GM12874 (cell line): ENCODE results near the gene VOPP1.

Source experiments
- TF ChIP-seq, protein P1 (sequence below): IDR thresholded peaks from 2 replicates; pipeline ENCODE4 v1.5.1; 2011; ENCODE audit warnings: low read depth, mild to moderate bottlenecking, control low read depth, low read length, moderate library complexity; ENCODE audit not compliant: insufficient read depth

The VOPP1 gene

DNA sequence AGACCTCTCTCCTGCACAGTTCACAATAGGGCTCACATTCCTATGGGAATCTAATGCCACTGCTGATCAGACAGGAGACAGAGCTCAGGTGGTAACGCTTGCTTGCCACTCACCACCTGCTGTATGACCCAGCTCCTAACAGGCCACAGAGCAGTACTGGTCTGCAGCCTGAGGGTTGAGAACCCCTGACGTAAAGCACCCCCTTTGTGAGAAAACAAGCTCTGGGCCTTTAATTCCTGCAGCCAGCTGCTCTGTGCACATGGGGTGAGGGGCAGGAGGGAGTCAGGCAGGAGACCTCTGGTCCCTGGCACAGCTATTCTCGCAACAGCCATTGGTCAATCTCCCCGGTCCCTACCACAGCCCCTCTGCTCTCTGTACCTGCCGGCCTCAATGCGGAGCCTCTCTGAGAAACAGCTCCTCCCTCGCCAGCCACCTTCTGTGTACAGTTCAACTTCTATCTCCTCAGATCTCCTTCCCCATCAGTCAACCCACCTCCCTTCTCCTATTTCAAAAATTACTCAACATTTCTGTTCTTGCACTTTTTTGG, 105.2 kb downstream of the VOPP1 start:
- TF ChIP-seq, protein P1, sequence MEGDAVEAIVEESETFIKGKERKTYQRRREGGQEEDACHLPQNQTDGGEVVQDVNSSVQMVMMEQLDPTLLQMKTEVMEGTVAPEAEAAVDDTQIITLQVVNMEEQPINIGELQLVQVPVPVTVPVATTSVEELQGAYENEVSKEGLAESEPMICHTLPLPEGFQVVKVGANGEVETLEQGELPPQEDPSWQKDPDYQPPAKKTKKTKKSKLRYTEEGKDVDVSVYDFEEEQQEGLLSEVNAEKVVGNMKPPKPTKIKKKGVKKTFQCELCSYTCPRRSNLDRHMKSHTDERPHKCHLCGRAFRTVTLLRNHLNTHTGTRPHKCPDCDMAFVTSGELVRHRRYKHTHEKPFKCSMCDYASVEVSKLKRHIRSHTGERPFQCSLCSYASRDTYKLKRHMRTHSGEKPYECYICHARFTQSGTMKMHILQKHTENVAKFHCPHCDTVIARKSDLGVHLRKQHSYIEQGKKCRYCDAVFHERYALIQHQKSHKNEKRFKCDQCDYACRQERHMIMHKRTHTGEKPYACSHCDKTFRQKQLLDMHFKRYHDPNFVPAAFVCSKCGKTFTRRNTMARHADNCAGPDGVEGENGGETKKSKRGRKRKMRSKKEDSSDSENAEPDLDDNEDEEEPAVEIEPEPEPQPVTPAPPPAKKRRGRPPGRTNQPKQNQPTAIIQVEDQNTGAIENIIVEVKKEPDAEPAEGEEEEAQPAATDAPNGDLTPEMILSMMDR: no peak

- TF ChIP-seq, protein P1: no peak
Observed at GRCh38 chr7:55465691-55466090, 106.6 kb downstream of the VOPP1 start.

- TF ChIP-seq, protein P1: no peak
Observed at GRCh38 chr7:55464422-55464821, 107.9 kb downstream of the VOPP1 start.

GRCh38 chr7:55463686-55464262, 108.5 kb downstream of the VOPP1 start:
- TF ChIP-seq, protein P1: no peak

- TF ChIP-seq, protein P1: no peak
Observed at GRCh38 chr7:55458351-55458750, 114.0 kb downstream of the VOPP1 start.

DNA sequence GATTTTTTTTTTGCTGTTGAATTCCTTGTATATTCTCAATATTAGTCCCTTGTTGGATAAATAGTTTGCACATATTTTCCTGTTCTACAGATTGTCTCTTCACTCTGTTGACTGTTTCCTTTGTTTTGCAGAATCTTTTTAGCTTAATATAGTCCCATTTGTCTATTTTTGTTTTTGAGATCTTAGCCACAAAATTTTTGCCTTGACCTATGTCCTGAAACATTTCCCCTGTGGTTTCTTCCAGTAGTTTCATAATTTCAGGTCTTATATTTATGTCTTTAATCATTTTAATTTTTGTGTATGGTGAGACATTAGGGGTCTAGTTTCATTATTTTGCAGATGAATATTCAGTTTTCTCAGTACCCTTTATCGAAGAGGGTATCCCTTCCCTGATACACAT, 114.5 kb downstream of the VOPP1 start:
- TF ChIP-seq, protein P1: no peak

DNA sequence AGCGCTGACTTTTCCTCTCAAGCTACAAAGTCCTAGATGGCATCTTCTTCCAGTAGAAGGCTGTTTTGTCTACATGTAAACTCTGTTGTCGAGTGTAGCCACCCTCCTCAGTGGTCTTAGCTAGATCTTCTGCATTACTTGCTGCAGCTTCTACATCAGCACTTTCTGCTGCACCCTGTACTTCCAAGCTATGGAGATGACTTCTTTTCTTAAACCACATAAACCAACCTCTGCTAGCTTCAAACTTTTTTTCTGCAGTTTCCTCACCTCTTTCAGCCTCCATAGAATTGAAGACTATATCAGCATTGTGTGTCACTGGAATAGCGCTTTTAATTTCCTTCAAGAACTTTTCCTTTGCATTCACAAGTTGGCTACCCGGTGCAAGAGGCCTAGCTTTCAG, 119.3 kb downstream of the VOPP1 start:
- TF ChIP-seq, protein P1: no peak
